Loucy (cell line): ENCODE results near the gene SIGLEC6.

Experiments used
- H2AFZ ChIP-seq: fragments of 200-600 bp; sonication (generic); 2 replicates; pipeline ENCODE4 v1.6.0; 2016; ENCODE audit warnings: antibody characterized with exemption, mild to moderate bottlenecking, low read length, moderate library complexity
- H3F3A ChIP-seq: fragments of 200-600 bp; 2 replicates; pipeline ENCODE4 v1.6.0; 2016; ENCODE audit warnings: antibody characterized with exemption, low read depth, mild to moderate bottlenecking
- H3K27me3 ChIP-seq: fragments of 200-600 bp; sonication (generic); 2 replicates; pipeline ENCODE4 v1.6.1; 2014; ENCODE audit warnings: low read length, mild to moderate bottlenecking; ENCODE audit not compliant: insufficient read depth, poor library complexity, severe bottlenecking
- H3K36me3 ChIP-seq: fragments of 200-600 bp; sonication (generic); 2 replicates; pipeline ENCODE4 v1.6.1; 2016; ENCODE audit warnings: low read length; ENCODE audit not compliant: insufficient read depth
- H3K4me1 ChIP-seq: fragments of 200-600 bp; sonication (generic); 2 replicates; pipeline ENCODE4 v1.5.1; 2014; ENCODE audit warnings: low read length, mild to moderate bottlenecking; ENCODE audit not compliant: insufficient read depth, poor library complexity, severe bottlenecking
- H3K4me2 ChIP-seq: fragments of 200-600 bp; sonication (generic); 2 replicates; pipeline ENCODE4 v1.6.0; 2014; ENCODE audit warnings: antibody characterized with exemption, low read length, low read depth, mild to moderate bottlenecking; ENCODE audit not compliant: poor library complexity, severe bottlenecking
- H3K4me3 ChIP-seq: fragments of 200-600 bp; sonication (generic); 2 replicates; pipeline ENCODE4 v1.5.1; 2014; ENCODE audit warnings: low read length, mild to moderate bottlenecking, mixed read lengths; ENCODE audit not compliant: poor library complexity, severe bottlenecking
- H3K79me2 ChIP-seq: fragments of 200-600 bp; sonication (generic); 2 replicates; pipeline ENCODE4 v1.6.1; 2014; ENCODE audit warnings: low read length; ENCODE audit not compliant: insufficient read depth
- H3K9ac ChIP-seq: fragments of 200-600 bp; sonication (generic); 2 replicates; pipeline ENCODE4 v1.6.0; 2014; ENCODE audit warnings: mild to moderate bottlenecking, low read depth, low read length, moderate library complexity; ENCODE audit not compliant: poor library complexity, severe bottlenecking
- H3K9me2 ChIP-seq: fragments of 200-600 bp; sonication (generic); replicated peaks from 2 replicates; pipeline ENCODE4 v1.6.1; 2016; ENCODE audit warnings: low read depth, low read length, mixed read lengths
- H3K9me3 ChIP-seq: fragments of 200-600 bp; sonication (generic); 2 replicates; pipeline ENCODE4 v1.6.1; 2014; ENCODE audit warnings: mild to moderate bottlenecking, antibody characterized with exemption, low read length, low read depth; ENCODE audit not compliant: insufficient read depth
- H4K20me1 ChIP-seq: fragments of 200-600 bp; sonication (generic); 2 replicates; pipeline ENCODE4 v1.6.0; 2014; ENCODE audit warnings: antibody characterized with exemption, low read length, mild to moderate bottlenecking; ENCODE audit not compliant: insufficient read depth, poor library complexity, severe bottlenecking
- EZH2phosphoT487 ChIP-seq: fragments of 200-600 bp; IDR thresholded peaks from 2 replicates; pipeline ENCODE4 v1.6.1; 2018; ENCODE audit warnings: antibody characterized with exemption, mild to moderate bottlenecking, moderate library complexity, borderline replicate concordance
- TF ChIP-seq, protein P1 (sequence below): fragments of 200-600 bp; sonication (generic); conservative IDR thresholded peaks from 2 replicates; pipeline ENCODE4 v1.5.1; 2014; ENCODE audit warnings: mild to moderate bottlenecking, antibody characterized with exemption, low read length

The SIGLEC6 gene

DNA sequence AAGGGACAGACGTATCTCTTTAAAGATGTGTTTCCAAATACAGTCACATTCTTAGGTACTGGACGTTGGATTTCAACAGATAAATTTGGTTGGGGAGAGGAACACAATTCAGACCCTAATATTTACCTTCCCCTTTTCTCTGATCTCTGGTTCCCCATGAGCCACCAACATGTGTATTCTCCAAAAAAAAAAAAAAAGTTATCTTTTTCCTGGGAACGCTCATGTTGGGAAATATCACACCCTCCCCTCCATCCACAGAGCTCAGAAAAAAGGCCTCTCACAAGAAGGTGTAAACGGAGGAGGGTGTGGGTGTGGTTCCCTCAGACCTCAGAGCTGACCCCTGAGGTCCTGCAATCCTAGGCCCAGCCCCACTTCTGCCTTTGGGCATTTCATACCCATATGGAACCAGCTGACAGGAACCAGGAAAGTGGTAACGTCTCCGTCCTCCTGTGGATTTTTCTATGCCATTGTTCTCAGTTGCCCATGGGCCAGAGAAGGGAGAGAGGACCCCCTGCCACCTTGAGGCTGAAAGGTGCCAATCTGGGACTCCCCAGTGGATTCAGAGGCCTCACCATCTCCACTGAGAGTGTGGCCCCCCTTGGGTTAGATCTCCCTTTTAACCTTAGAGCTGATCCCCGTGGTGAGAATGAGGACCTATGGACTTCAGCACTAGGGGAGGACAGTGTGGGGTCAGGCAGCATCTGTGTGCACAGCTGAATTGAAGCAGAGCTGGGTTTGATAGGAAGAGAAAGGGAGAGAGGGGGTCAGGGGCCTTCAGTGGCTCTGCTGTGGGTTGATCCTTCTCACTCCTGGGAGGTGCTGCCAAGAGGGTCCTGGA lies 21.4 kb downstream of the SIGLEC6 start:
- Histone ChIP-seq H4K20me1 (no peaks in the 10 kb centered on the region), H3K9me3 (no peaks in the 10 kb centered on the region), H3K4me3 (no peak overlapping the region), H2AFZ (no peak overlapping the region), H3K9ac (no peak overlapping the region), H3K27me3 (no peaks in the 10 kb centered on the region), H3K9me2 (no peaks in the 10 kb centered on the region), H3K36me3 (no peaks in the 10 kb centered on the region), H3F3A (no peaks in the 10 kb centered on the region), H3K4me1 (no peaks in the 10 kb centered on the region), H3K79me2 (no peaks in the 10 kb centered on the region), H3K4me2 (no peak overlapping the region)
- TF ChIP-seq, protein P1, sequence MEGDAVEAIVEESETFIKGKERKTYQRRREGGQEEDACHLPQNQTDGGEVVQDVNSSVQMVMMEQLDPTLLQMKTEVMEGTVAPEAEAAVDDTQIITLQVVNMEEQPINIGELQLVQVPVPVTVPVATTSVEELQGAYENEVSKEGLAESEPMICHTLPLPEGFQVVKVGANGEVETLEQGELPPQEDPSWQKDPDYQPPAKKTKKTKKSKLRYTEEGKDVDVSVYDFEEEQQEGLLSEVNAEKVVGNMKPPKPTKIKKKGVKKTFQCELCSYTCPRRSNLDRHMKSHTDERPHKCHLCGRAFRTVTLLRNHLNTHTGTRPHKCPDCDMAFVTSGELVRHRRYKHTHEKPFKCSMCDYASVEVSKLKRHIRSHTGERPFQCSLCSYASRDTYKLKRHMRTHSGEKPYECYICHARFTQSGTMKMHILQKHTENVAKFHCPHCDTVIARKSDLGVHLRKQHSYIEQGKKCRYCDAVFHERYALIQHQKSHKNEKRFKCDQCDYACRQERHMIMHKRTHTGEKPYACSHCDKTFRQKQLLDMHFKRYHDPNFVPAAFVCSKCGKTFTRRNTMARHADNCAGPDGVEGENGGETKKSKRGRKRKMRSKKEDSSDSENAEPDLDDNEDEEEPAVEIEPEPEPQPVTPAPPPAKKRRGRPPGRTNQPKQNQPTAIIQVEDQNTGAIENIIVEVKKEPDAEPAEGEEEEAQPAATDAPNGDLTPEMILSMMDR, result no peak
- TF ChIP-seq EZH2phosphoT487, result no peak

DNA sequence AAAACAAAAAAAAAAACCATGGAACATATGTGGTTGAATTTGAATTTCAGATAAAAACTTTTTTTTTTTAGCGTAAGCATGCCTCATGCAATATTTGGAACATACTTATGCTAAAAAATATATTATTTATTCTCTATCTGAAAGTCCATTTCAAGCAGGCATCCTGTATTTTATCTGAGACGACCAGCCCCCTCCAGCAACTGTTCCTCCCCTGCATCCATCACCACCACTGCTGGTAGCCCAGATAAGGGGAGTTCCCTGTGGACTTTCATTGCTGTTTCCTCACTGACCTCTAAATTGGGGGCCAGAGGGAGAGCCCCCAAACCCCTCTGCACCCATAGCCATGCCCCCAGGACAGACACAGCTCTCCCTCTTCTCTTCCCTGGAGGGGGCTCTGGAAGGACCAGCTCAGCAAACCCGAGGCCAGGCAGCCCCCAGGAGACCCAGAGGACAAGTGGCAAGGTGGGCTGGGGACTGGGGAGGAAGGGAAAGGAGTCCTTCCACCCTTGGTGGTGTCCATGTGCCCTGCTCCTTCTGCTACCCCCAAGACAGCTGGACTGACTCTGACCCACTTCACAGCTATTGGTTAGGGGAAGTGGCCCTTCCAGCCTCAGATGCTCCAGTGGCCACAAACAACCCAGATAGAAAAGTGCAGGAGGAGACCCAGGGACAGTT lies 23.3 kb downstream of the SIGLEC6 start:
- Histone ChIP-seq H3K9me3 (no peaks in the 10 kb centered on the region), H3K4me3 (no peak overlapping the region), H3K4me1 (no peaks in the 10 kb centered on the region), H3K9ac (no peak overlapping the region), H3K79me2 (no peaks in the 10 kb centered on the region), H4K20me1 (no peaks in the 10 kb centered on the region), H3K9me2 (no peaks in the 10 kb centered on the region), H3K36me3 (no peaks in the 10 kb centered on the region), H3K27me3 (peaks cover 4% of the 10 kb centered on the region), H3F3A (no peaks in the 10 kb centered on the region), H3K4me2 (no peak overlapping the region), H2AFZ (no peak overlapping the region)
- TF ChIP-seq, protein P1, result no peak
- TF ChIP-seq EZH2phosphoT487, result no peak

DNA sequence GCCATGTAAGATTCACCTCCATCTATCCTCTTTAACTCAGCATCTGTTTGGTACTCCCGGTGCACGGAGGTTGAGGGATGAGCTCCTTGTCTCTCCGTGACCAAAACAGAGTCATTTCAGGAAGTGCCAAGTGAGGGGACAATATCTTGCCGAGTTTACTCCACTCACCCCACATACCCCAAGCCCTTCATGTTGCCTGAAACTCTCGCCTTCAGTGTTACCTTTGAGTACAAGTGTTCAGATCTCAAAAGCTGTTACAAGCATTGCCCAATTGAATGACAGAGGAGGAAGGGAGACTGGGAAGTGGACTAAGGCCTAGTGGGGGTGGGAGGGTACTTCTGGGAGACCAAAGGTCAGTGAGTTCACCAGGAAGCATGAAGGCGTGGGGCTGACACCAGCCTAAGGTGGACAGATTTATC lies 23.8 kb downstream of the SIGLEC6 start:
- Histone ChIP-seq H2AFZ (no peak overlapping the region), H3K36me3 (no peaks in the 10 kb centered on the region), H3K4me1 (no peaks in the 10 kb centered on the region), H3K9ac (no peak overlapping the region), H3K9me3 (no peaks in the 10 kb centered on the region), H3K9me2 (no peaks in the 10 kb centered on the region), H3F3A (no peaks in the 10 kb centered on the region), H3K79me2 (no peaks in the 10 kb centered on the region), H3K27me3 (peaks cover 4% of the 10 kb centered on the region), H4K20me1 (no peaks in the 10 kb centered on the region), H3K4me3 (no peak overlapping the region), H3K4me2 (no peak overlapping the region)
- no peak for TF ChIP-seq EZH2phosphoT487
- TF ChIP-seq, protein P1, result no peak
